IgD-negative memory B cell (primary cell): Measurements from ENCODE around the gene CFAP73. TPM values are rescaled to one million over a fixed set of nuclear protein-coding genes. Genes with fewer than 3 reads are reported as not detected.
"Not testable (repeated sequence)": the region's sequence is repeated elsewhere in the genome, so short reads cannot be mapped to it uniquely, and the experiment has no call there.

Source experiments
- H3K27ac Mint-ChIP-seq, 3 donors: one replicate each; pipeline ENCODE4 v1.8.0; 2020 to 2022; ENCODE audit warnings: mild to moderate bottlenecking in 3 of 3, mixed read lengths in 3 of 3, moderate library complexity in 1 of 3
- H3K27me3 Mint-ChIP-seq: one replicate; pipeline ENCODE4 v1.8.0; 2021; ENCODE audit warnings: mixed read lengths
- H3K36me3 Mint-ChIP-seq: one replicate; pipeline ENCODE4 v1.8.0; 2020; ENCODE audit warnings: mild to moderate bottlenecking, mixed read lengths
- H3K4me1 Mint-ChIP-seq, 3 donors: one replicate each; pipeline ENCODE4 v1.8.0; 2020 to 2022; ENCODE audit warnings: mixed read lengths in 3 of 3, mild to moderate bottlenecking in 1 of 3
- H3K4me3 Mint-ChIP-seq, 4 donors: one replicate each; pipeline ENCODE4 v1.8.0; 2020 to 2022; ENCODE audit warnings: mild to moderate bottlenecking in 4 of 4, mixed read lengths in 4 of 4, moderate library complexity in 3 of 4
- H3K9me3 Mint-ChIP-seq, 3 donors: one replicate each; pipeline ENCODE4 v1.8.0; 2020 to 2021; ENCODE audit warnings: mixed read lengths in 3 of 3, mild to moderate bottlenecking in 1 of 3
- polyA plus RNA-seq: library from polyadenylated mRNA; unstranded; fragments of 300-500 nt; fragmentation: Illumina TruSeq; gene quantifications from one replicate; pipeline ENCODE4 v1.2.3, GENCODE V29; 2021

The CFAP73 gene
- polyA plus RNA-seq, 1 donor from 2014 or later: not detected

GRCh38 chr12:113133036-113133435 lies 16.5 kb upstream of the CFAP73 start:
- peaks cover 0 to 1% (median 0%) of the 10 kb centered on the region in 3 donors for H3K9me3 Mint-ChIP-seq
- H3K4me1 Mint-ChIP-seq: peaks cover 8 to 27% (median 15%) of the 10 kb centered on the region in 3 donors
- H3K4me3 Mint-ChIP-seq: no peak overlapping the region
- H3K27me3 Mint-ChIP-seq: peaks cover 13% of the 10 kb centered on the region
- no peak overlapping the region for H3K27ac Mint-ChIP-seq
- H3K36me3 Mint-ChIP-seq: no peaks in the 10 kb centered on the region

GRCh38 chr12:113133666-113134065 lies 15.9 kb upstream of the CFAP73 start:
- H3K9me3 Mint-ChIP-seq: peaks cover 0 to 1% (median 0%) of the 10 kb centered on the region in 3 donors
- H3K27ac Mint-ChIP-seq: no peak overlapping the region
- no peaks in the 10 kb centered on the region for H3K36me3 Mint-ChIP-seq
- H3K4me3 Mint-ChIP-seq: no peak overlapping the region
- H3K27me3 Mint-ChIP-seq: peaks cover 13% of the 10 kb centered on the region
- H3K4me1 Mint-ChIP-seq: peaks cover 8 to 24% (median 15%) of the 10 kb centered on the region in 3 donors

GRCh38 chr12:113134071-113134470 lies 15.5 kb upstream of the CFAP73 start:
- Mint-ChIP-seq H3K4me1 (peaks cover 8 to 22% (median 15%) of the 10 kb centered on the region in 3 donors), H3K36me3 (no peaks in the 10 kb centered on the region), H3K27me3 (peaks cover 13% of the 10 kb centered on the region), H3K27ac (no peak overlapping the region), H3K9me3 (peaks cover 0 to 1% (median 0%) of the 10 kb centered on the region in 3 donors), H3K4me3 (peak overlapping the region in 1 of 4 donors; percentile 52)

- Mint-ChIP-seq H3K27ac (no peak overlapping the region), H3K4me1 (peaks cover 5 to 18% (median 10%) of the 10 kb centered on the region in 3 donors), H3K27me3 (peaks cover 13% of the 10 kb centered on the region), H3K4me3 (no peak overlapping the region), H3K36me3 (no peaks in the 10 kb centered on the region), H3K9me3 (peaks cover 0 to 1% (median 0%) of the 10 kb centered on the region in 3 donors)
These were observed 15.0 kb upstream of the CFAP73 start for GRCh38 chr12:113134521-113134951.

- H3K4me3 Mint-ChIP-seq: peak within 1 kb of the TSS; percentile 23 to 75 (median 55)
- H3K36me3 Mint-ChIP-seq: no peaks in the 10 kb centered on the region
These were observed 14.1 kb upstream of the CFAP73 start, which contains the start of gene RASAL1 for GRCh38 chr12:113135178-113136127. RASAL1 (minus strand) TSS chr12:113135761; CDS start chr12:113135462, 299 bp downstream.

GRCh38 chr12:113136128-113136989 lies 13.2 kb upstream of the CFAP73 start:
- H3K9me3 Mint-ChIP-seq: peaks cover 0 to 1% (median 0%) of the 10 kb centered on the region in 3 donors
- H3K27ac Mint-ChIP-seq: peak overlapping the region in 2 of 3 donors; percentile 45 to 53
- H3K4me1 Mint-ChIP-seq: peaks cover 4 to 7% (median 6%) of the 10 kb centered on the region in 3 donors
- H3K4me3 Mint-ChIP-seq: peak overlapping the region; percentile 23 to 75 (median 55)
- peaks cover 13% of the 10 kb centered on the region for H3K27me3 Mint-ChIP-seq
- H3K36me3 Mint-ChIP-seq: no peaks in the 10 kb centered on the region

More at GRCh38 chr12:113135178-113136127, 14.1 kb upstream of the CFAP73 start, which contains the start of gene RASAL1:
- peaks cover 13% of the 10 kb centered on the region for H3K27me3 Mint-ChIP-seq
- H3K9me3 Mint-ChIP-seq: peaks cover 0 to 1% (median 0%) of the 10 kb centered on the region in 3 donors
- peaks cover 5 to 11% (median 6%) of the 10 kb centered on the region in 3 donors for H3K4me1 Mint-ChIP-seq
- peak within 1 kb of the TSS in 2 of 3 donors; percentile 45 to 53 for H3K27ac Mint-ChIP-seq

- H3K4me1 Mint-ChIP-seq: peaks cover 4 to 6% (median 4%) of the 10 kb centered on the region in 3 donors
- H3K27ac Mint-ChIP-seq: no peak overlapping the region
- H3K27me3 Mint-ChIP-seq: peaks cover 13% of the 10 kb centered on the region
- H3K36me3 Mint-ChIP-seq: no peaks in the 10 kb centered on the region
- peaks cover 0 to 1% (median 0%) of the 10 kb centered on the region in 3 donors for H3K9me3 Mint-ChIP-seq
- H3K4me3 Mint-ChIP-seq: peak overlapping the region in 1 of 4 donors; percentile 75
These were observed 12.5 kb upstream of the CFAP73 start for GRCh38 chr12:113136990-113137511.

GRCh38 chr12:113137861-113138783 lies 11.4 kb upstream of the CFAP73 start:
- Mint-ChIP-seq H3K4me3 (no peak overlapping the region), H3K36me3 (no peaks in the 10 kb centered on the region), H3K27ac (no peak overlapping the region), H3K27me3 (peaks cover 13% of the 10 kb centered on the region), H3K9me3 (peaks cover 0 to 1% (median 0%) of the 10 kb centered on the region in 3 donors), H3K4me1 (peaks cover 6 to 12% (median 7%) of the 10 kb centered on the region in 3 donors)

- Mint-ChIP-seq H3K4me1 (peaks cover 7 to 12% (median 9%) of the 10 kb centered on the region in 3 donors), H3K9me3 (peaks cover 0 to 1% (median 0%) of the 10 kb centered on the region in 3 donors), H3K27ac (no peak overlapping the region), H3K36me3 (no peaks in the 10 kb centered on the region), H3K4me3 (no peak overlapping the region), H3K27me3 (peaks cover 13% of the 10 kb centered on the region)
These were observed 10.7 kb upstream of the CFAP73 start for GRCh38 chr12:113138826-113139225.

- Mint-ChIP-seq H3K27me3 (peaks cover 9% of the 10 kb centered on the region), H3K4me3 (no peak overlapping the region), H3K4me1 (peaks cover 7 to 12% (median 9%) of the 10 kb centered on the region in 3 donors), H3K27ac (no peak overlapping the region), H3K9me3 (no peaks in the 10 kb centered on the region), H3K36me3 (no peaks in the 10 kb centered on the region)
These were observed 8.8 kb upstream of the CFAP73 start for GRCh38 chr12:113140706-113141105.

GRCh38 chr12:113141716-113142115 lies 7.8 kb upstream of the CFAP73 start:
- not testable (repeated sequence) for H3K4me1 Mint-ChIP-seq, H3K27me3 Mint-ChIP-seq, H3K27ac Mint-ChIP-seq, H3K9me3 Mint-ChIP-seq, H3K4me3 Mint-ChIP-seq, H3K36me3 Mint-ChIP-seq

GRCh38 chr12:113142173-113142885 lies 7.2 kb upstream of the CFAP73 start:
- no peak overlapping the region for H3K27ac Mint-ChIP-seq
- peaks cover 3 to 9% (median 7%) of the 10 kb centered on the region in 3 donors for H3K4me1 Mint-ChIP-seq
- H3K36me3 Mint-ChIP-seq: no peaks in the 10 kb centered on the region
- H3K4me3 Mint-ChIP-seq: peak overlapping the region in 2 of 4 donors; percentile 9 to 68
- H3K9me3 Mint-ChIP-seq: peaks cover 0 to 4% (median 3%) of the 10 kb centered on the region in 3 donors
- peaks cover 2% of the 10 kb centered on the region for H3K27me3 Mint-ChIP-seq

- Mint-ChIP-seq H3K4me1 (peaks cover 3 to 9% (median 7%) of the 10 kb centered on the region in 3 donors), H3K9me3 (peaks cover 0 to 6% (median 5%) of the 10 kb centered on the region in 3 donors), H3K36me3 (no peaks in the 10 kb centered on the region), H3K4me3 (peak overlapping the region in 1 of 4 donors; percentile 9), H3K27me3 (no peaks in the 10 kb centered on the region), H3K27ac (no peak overlapping the region)
These were observed 6.6 kb upstream of the CFAP73 start for GRCh38 chr12:113142886-113143332.
